ENCODE results near the gene MEIS1.

GRCh38 chr2:66521291-66521922 is 86.5 kb downstream of the MEIS1 start:
- TF ChIP-seq CTCF (conservative IDR thresholded peaks at IDR 0.05) (no peak), EZH2 (IDR thresholded peaks at IDR 0.05; ENCODE audit: low read depth) (no peak)
